ENCODE results near the gene ARMC9.

The ARMC9 gene

GRCh38 chr2:231335591-231335990 lies 137.2 kb downstream of the ARMC9 start:
- no peak overlapping the region for H3K27ac ChIP-seq
- TF ChIP-seq, protein P1, sequence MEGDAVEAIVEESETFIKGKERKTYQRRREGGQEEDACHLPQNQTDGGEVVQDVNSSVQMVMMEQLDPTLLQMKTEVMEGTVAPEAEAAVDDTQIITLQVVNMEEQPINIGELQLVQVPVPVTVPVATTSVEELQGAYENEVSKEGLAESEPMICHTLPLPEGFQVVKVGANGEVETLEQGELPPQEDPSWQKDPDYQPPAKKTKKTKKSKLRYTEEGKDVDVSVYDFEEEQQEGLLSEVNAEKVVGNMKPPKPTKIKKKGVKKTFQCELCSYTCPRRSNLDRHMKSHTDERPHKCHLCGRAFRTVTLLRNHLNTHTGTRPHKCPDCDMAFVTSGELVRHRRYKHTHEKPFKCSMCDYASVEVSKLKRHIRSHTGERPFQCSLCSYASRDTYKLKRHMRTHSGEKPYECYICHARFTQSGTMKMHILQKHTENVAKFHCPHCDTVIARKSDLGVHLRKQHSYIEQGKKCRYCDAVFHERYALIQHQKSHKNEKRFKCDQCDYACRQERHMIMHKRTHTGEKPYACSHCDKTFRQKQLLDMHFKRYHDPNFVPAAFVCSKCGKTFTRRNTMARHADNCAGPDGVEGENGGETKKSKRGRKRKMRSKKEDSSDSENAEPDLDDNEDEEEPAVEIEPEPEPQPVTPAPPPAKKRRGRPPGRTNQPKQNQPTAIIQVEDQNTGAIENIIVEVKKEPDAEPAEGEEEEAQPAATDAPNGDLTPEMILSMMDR (IDR thresholded peaks at IDR 0.05) = no peak
- H3K36me3 ChIP-seq = peaks cover 21 to 49% (median 24%) of the 10 kb centered on the region in 3 donors
- no peaks in the 10 kb centered on the region for H3K9me3 ChIP-seq
- no peaks in the 10 kb centered on the region for H3K4me1 ChIP-seq
- no peak for DNase-seq
- H3K4me3 ChIP-seq = no peak overlapping the region
- H3K27me3 ChIP-seq = no peaks in the 10 kb centered on the region
- intact Hi-C loops (cut with DNase I; ENCODE audit: low total_unique reads) = no loop called here

- Histone ChIP-seq H3K27me3 (no peaks in the 10 kb centered on the region), H3K4me3 (no peak overlapping the region), H3K9me3 (no peaks in the 10 kb centered on the region), H3K4me1 (no peaks in the 10 kb centered on the region), H3K27ac (no peak overlapping the region), H3K36me3 (peaks cover 16 to 49% (median 21%) of the 10 kb centered on the region in 3 donors)
- intact Hi-C loops (cut with DNase I; ENCODE audit: low total_unique reads) = no loop called here
- DNase-seq = no peak
- TF ChIP-seq, protein P1 (IDR thresholded peaks at IDR 0.05) = no peak
These were observed 137.8 kb downstream of the ARMC9 start for GRCh38 chr2:231336236-231336635.

DNA sequence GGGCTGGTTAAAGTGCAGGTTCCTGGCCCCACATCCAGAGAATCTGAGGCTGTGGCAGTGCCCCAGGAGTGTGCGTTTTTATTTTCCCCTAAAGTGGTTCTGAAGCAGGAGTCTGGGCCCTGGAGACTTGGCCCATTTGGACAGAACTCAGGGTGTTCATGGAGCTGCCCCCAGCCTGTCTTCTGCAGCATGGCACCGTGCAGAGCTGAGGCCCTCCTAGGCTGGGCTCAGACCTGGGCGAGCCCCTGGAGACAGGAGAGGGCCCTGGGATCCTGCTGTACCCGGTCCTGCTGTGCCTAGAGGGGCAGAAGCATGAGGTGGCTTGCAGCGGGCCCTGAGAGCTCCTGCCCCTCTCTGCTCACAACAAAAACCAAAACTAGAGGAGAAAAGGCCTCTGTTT lies 138.3 kb downstream of the ARMC9 start:
- intact Hi-C loops (cut with DNase I; ENCODE audit: low total_unique reads) = no loop called here
- DNase-seq = no peak
- Histone ChIP-seq H3K36me3 (peaks cover 16 to 47% (median 17%) of the 10 kb centered on the region in 3 donors), H3K9me3 (no peaks in the 10 kb centered on the region), H3K27me3 (no peaks in the 10 kb centered on the region), H3K4me1 (no peaks in the 10 kb centered on the region), H3K27ac (no peak overlapping the region), H3K4me3 (no peak overlapping the region)
- TF ChIP-seq, protein P1 (IDR thresholded peaks at IDR 0.05) = no peak

DNA sequence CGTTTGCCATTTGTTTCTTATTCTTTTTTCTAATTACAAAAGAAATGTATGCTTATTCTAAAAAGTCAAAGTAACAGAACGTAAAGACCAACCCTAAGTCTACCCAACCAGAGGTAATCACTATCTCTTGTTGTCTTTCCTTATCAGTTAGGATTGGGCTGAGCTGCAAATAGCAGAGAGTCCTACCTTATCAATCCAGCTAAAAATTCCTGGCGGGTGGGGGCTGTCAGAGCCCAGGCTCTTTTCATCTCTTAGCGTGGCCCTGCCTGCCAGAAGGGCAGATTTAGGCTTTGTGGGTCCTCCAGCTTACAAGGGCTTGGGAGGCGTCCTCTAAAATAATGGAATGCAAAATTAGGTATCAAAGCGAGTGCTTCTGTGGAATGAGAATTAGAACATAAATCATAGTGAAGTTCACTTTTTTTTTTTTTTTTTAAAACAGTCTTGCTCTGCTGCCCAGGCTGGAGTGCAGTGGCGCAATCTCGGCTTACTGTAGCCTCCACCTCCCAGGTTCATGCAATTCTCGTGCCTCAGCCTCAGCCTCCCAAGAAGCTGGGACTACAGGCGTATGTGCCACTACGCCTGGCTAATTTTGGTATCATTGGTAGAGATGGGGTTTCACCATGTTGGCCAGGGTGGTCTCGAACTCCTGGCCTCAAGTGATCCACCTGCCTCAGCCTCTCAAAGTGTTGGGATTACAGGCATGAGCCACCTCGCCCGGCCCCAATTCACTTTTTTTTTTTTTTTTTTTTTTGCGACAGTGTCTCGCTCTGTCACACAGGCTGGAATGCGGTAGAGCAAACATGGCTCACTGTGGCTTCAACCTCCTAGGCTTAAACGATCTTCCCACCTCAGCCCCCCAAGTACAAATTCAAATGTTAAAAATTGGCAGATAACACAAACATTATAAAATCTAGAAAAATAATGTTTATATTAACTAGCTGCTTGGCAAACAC lies 139.7 kb downstream of the ARMC9 start:
- DNase-seq = no peak
- intact Hi-C loops (cut with DNase I; ENCODE audit: low total_unique reads) = no loop called here
- TF ChIP-seq, protein P1 (IDR thresholded peaks at IDR 0.05) = no peak
- Histone ChIP-seq H3K9me3 (no peaks in the 10 kb centered on the region), H3K36me3 (peaks cover 3 to 40% (median 10%) of the 10 kb centered on the region in 3 donors), H3K4me1 (no peaks in the 10 kb centered on the region), H3K27me3 (no peaks in the 10 kb centered on the region), H3K27ac (no peak overlapping the region), H3K4me3 (no peak overlapping the region)

DNA sequence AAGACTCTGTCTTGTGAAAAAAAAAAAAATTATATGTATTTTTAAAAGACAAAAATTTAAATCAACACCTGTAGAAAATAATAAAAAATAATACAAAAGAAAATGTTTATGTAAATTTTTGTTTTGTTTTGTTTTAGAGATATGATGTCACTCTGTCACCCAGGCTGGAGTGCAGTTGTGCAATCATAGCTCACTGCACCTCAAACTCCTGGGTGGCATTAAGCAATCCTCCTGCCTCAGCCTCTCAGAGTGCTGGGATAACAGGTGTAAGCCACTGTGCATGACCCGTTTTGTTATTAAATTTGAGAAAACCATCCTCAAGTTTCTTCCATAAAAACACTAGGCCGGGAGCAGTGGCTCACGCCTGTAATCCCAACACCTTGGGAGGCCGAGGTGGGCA lies 140.9 kb downstream of the ARMC9 start:
- Histone ChIP-seq H3K27ac (no peak overlapping the region), H3K4me3 (no peak overlapping the region), H3K4me1 (no peaks in the 10 kb centered on the region), H3K9me3 (no peaks in the 10 kb centered on the region), H3K27me3 (no peaks in the 10 kb centered on the region), H3K36me3 (peaks cover 0 to 28% (median under 1%) of the 10 kb centered on the region in 3 donors)
- DNase-seq = no peak
- intact Hi-C loops (cut with DNase I; ENCODE audit: low total_unique reads) = no loop called here
- TF ChIP-seq, protein P1 (IDR thresholded peaks at IDR 0.05) = no peak
